ENCODE data around the gene ANAPC13.

DNA sequence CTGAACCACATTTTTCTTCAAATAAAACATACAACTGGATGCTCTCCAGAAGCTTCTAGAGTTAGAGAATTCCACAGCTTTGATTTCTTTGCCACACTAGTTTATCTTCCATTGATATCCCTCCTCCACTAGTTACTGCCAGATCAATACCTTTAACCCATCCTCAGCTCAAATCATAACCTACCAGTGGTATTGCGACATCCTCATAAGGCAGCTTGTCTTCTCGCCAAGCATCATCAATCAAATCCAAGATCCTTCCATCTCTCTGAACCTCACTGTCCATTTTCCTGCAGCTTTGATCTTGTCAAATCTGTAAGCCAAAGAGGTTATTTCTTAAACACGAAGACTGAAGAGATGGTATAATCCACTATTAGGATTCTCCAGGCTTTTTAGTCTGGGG lies 3.2 kb downstream of the ANAPC13 start:
- no peak for TF ChIP-seq POLR2A (IDR thresholded peaks at IDR 0.05)
- TF ChIP-seq, protein P1, sequence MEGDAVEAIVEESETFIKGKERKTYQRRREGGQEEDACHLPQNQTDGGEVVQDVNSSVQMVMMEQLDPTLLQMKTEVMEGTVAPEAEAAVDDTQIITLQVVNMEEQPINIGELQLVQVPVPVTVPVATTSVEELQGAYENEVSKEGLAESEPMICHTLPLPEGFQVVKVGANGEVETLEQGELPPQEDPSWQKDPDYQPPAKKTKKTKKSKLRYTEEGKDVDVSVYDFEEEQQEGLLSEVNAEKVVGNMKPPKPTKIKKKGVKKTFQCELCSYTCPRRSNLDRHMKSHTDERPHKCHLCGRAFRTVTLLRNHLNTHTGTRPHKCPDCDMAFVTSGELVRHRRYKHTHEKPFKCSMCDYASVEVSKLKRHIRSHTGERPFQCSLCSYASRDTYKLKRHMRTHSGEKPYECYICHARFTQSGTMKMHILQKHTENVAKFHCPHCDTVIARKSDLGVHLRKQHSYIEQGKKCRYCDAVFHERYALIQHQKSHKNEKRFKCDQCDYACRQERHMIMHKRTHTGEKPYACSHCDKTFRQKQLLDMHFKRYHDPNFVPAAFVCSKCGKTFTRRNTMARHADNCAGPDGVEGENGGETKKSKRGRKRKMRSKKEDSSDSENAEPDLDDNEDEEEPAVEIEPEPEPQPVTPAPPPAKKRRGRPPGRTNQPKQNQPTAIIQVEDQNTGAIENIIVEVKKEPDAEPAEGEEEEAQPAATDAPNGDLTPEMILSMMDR (IDR thresholded peaks at IDR 0.05): no peak

Measured in breast epithelium (tissue), 3 donors.